Ishikawa (cell line): ENCODE data around the gene ZNF81.

Experiments
- CEBPB ChIP-seq: IDR thresholded peaks from 2 replicates; pipeline ENCODE4 v1.6.1; 2012
- EGR1 ChIP-seq: IDR thresholded peaks from 2 replicates; pipeline ENCODE4 v1.6.1; 2012
- MAX ChIP-seq: IDR thresholded peaks from 2 replicates; pipeline ENCODE4 v1.6.1; 2012
- NFIC ChIP-seq: IDR thresholded peaks from 2 replicates; pipeline ENCODE4 v1.6.1; 2012
- TAF1 ChIP-seq: IDR thresholded peaks from 2 replicates; pipeline ENCODE4 v1.6.1; 2012; ENCODE audit warnings: low read depth, mild to moderate bottlenecking

GRCh38 chrX:47956016-47956415, 119.3 kb downstream of the ZNF81 start:
- no peak for TF ChIP-seq EGR1
- no peak for TF ChIP-seq TAF1
- TF ChIP-seq CEBPB = no peak
- TF ChIP-seq NFIC = no peak
- no peak for TF ChIP-seq MAX
